ENCODE data around the gene LRRK1.

DNA sequence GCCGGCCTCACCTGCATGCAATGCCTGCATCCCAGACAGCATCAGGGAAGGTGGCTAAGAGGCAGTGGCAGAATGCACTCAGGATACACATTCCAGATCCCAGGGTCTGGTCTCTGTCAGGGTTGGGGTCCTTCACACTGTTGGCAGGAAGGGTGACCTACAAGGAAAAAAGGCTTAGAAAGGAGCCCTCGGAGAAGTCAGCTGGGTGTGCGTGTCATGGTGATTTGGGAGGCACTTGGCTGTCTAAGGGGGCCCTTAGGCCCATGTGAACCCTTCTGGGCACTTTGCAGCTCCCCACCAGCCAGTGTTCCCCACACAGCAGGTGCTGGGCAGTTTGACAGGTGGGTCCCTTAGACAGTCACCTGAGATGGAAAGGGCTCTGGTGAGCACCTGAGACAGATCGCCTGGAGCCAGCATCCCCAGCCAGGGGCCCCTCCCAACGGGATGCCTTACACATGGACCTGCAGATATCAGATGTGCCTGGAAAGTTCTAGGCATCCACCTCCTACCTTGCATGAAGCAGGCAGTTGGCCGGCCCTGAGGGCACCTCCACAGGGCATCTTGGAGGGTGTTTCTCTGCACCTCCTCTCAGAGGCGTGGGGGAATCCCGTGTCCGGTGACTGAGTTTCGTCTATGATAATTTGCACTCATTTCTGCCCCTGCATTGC, 131.6 kb downstream of the LRRK1 start:
- TF ChIP-seq, protein P1, sequence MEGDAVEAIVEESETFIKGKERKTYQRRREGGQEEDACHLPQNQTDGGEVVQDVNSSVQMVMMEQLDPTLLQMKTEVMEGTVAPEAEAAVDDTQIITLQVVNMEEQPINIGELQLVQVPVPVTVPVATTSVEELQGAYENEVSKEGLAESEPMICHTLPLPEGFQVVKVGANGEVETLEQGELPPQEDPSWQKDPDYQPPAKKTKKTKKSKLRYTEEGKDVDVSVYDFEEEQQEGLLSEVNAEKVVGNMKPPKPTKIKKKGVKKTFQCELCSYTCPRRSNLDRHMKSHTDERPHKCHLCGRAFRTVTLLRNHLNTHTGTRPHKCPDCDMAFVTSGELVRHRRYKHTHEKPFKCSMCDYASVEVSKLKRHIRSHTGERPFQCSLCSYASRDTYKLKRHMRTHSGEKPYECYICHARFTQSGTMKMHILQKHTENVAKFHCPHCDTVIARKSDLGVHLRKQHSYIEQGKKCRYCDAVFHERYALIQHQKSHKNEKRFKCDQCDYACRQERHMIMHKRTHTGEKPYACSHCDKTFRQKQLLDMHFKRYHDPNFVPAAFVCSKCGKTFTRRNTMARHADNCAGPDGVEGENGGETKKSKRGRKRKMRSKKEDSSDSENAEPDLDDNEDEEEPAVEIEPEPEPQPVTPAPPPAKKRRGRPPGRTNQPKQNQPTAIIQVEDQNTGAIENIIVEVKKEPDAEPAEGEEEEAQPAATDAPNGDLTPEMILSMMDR (IDR thresholded peaks at IDR 0.05; ENCODE audit: borderline replicate concordance, extremely low read depth, low read length, poor library complexity, severe bottlenecking): no peak
- TF ChIP-seq EZH2 (IDR thresholded peaks at IDR 0.05; ENCODE audit: borderline replicate concordance, low read depth, low read length, severe bottlenecking): no peak
